ENCODE measurements around the gene ATAD3B. TPM values are rescaled to one million over a fixed set of nuclear protein-coding genes. Genes with fewer than 3 reads are reported as not detected.
A peak's percentile ranks its signal among the peaks of the same experiment; 100 is the strongest.
"Not testable (repeated sequence)": the region's sequence is repeated elsewhere in the genome, so short reads cannot be mapped to it uniquely, and the experiment has no call there.

Gene ATAD3B
- total RNA-seq, 1 experiment from 2014 or later, result 63.6 TPM

DNA sequence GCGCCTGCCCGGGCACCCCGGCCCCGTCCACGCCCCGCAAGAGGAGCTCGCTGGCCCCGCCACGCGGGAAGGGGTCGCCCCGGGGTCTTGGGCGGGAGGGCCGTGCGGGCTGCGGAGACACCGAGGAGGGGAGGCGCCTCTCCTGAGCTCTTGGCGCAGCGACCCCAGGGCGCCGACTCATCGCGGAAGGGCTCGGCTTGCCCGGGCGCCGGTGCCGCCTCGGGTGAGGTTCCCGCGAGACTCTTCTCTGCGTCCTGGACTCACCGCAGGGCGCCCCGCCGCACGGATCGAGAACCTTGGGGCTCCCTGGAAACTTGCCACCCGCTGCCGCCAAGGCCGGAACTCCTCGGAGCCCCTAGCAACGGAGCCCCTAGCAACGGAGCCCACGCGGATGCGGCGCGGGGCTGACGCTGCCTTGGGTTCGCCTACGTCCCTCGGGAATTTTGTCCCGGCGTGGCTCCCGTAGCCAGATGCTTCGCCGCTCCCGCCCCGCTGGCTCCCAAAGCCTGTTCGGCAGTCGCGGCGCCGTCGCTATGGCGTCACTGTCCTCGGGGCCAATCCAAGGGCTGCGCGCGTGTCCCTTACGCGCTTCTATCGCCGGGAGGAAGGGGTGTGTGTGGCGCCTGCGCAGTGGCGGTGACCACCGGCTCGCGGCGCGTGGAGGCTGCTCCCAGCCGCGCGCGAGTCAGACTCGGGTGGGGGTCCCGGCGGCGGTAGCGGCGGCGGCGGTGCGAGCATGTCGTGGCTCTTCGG, 40.1 kb downstream of the ATAD3B start, which contains the start of gene ATAD3A (continued):
- TF ChIP-seq ARID4B (CRISPR knock-in tag; IDR thresholded peaks at IDR 0.05; ENCODE audit: borderline replicate concordance), result peak; percentile 84; the same call in 1 of the 2 replicates
- peak; percentile 95 for TF ChIP-seq FOXK1 (CRISPR knock-in tag; IDR thresholded peaks at IDR 0.05)
- 0 out of 2 replicates have a peak, but pooled peaks have one; percentile 17 for TF ChIP-seq NR2C2 (CRISPR knock-in tag; IDR thresholded peaks at IDR 0.05)
- TF ChIP-seq CBFB (CRISPR knock-in tag; IDR thresholded peaks at IDR 0.05; ENCODE audit: low read depth), result 0 out of 2 replicates have a peak, but pooled peaks have one; percentile 69
- peak; percentile 58; the same call in 1 of the 2 replicates for TF ChIP-seq USF1 (CRISPR knock-in tag; IDR thresholded peaks at IDR 0.05)
- TF ChIP-seq USF2 (CRISPR knock-in tag; IDR thresholded peaks at IDR 0.05), result no peak

DNA sequence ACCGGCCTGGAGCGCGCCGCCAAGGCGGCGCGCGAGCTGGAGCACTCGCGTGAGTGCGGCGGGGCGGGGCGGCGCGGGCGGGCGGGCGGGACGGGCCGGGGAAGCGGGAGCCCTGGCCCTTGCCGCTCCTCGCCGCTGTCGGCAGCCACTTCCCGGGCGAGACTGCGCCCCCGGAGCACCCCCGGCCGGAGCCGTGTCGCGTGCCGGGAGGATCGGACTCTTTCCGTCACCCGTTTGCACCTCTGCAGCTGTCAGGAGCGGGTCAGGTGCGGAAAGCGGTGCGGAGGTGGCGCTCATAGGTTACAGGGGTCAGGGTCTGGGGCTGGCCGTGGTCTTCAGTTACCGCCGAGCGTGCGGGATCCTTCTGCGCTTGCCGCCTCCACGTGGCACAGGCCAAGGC, 40.9 kb downstream of the ATAD3B start:
- POLR2A ChIA-PET; CTCF ChIA-PET; H3K27ac Mint-ChIP-seq; H3K27me3 Mint-ChIP-seq (ENCODE audit: low read depth); DNase-seq (ENCODE audit: low spot score); H3K4me1 Mint-ChIP-seq; H3K9me3 Mint-ChIP-seq; H3K36me3 Mint-ChIP-seq: not testable (repeated sequence)
- H3K4me3 Mint-ChIP-seq, result peak overlapping the region; percentile 71
- ATAC-seq, result peak; percentile 8

DNA sequence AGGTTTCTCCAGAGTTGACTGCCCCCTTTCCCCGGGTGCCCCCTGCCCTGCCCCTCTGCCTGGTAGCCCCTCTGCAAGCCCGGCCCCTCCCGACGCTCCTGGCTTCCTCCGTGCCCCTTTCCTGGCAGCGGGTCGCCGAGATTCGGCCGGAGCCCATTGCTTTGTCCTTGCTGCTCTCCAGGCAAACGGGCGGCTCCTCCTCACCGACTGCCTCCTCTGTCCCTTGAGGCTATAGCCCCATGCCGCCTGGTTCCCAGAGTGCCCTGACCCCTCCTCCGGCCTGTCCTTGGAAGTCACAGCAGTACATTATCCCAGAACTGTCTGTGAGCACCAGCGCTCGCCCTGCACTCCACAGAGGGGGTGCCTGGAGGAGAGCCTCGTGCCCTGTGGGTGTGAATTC, 42.1 kb downstream of the ATAD3B start:
- ATAC-seq; H3K4me1 Mint-ChIP-seq; POLR2A ChIA-PET; CTCF ChIA-PET; H3K9me3 Mint-ChIP-seq; DNase-seq (ENCODE audit: low spot score); H3K27me3 Mint-ChIP-seq (ENCODE audit: low read depth); H3K27ac Mint-ChIP-seq: not testable (repeated sequence)
- H3K36me3 Mint-ChIP-seq, result peaks cover 11% of the 10 kb centered on the region
- peak overlapping the region; percentile 60 for H3K4me3 Mint-ChIP-seq

DNA sequence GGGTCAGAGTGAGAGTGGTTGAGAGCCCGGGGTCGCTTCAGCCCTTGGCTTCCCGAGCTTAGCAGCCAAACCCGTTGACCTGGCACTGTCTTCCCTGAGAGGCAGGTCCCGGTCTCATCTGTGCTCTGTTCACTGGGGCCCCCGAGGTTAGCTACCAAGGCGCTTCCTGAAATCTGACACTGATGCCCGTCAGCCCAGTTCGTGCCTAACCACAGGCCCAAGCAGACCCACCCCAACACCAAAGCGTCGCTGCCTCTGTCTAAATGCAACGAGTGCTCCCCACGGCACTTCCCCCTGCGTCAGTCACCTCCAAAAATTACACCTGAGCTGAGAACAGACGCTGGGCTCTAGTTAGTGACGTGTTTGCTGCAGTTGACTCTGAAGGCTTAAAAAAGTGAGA, 42.8 kb downstream of the ATAD3B start:
- ATAC-seq; H3K27ac Mint-ChIP-seq; H3K4me1 Mint-ChIP-seq; H3K27me3 Mint-ChIP-seq (ENCODE audit: low read depth); H3K9me3 Mint-ChIP-seq; POLR2A ChIA-PET; H3K4me3 Mint-ChIP-seq; DNase-seq (ENCODE audit: low spot score); CTCF ChIA-PET: not testable (repeated sequence)
- H3K36me3 Mint-ChIP-seq, result peaks cover 12% of the 10 kb centered on the region

DNA sequence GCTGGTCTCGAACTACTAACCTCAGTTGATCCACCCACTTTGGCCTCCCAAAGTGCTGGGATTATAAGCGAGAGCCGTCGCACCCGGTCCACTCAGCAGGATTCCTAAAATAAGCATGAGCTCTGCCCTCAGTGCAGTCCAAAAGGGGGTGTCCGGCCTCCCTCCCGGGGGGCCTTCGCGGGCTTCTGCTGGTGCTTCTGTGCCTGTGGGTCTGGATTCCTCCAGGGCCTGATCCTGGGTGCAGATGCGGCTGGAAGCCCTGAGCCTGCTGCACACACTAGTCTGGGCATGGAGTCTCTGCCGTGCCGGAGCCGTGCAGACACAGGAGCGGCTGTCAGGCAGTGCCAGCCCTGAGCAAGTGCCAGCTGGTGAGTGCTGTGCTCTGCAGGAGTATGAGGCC, 45.4 kb downstream of the ATAD3B start:
- POLR2A ChIA-PET; H3K9me3 Mint-ChIP-seq; H3K4me3 Mint-ChIP-seq; CTCF ChIA-PET; DNase-seq (ENCODE audit: low spot score); H3K27me3 Mint-ChIP-seq (ENCODE audit: low read depth); ATAC-seq; H3K27ac Mint-ChIP-seq; H3K4me1 Mint-ChIP-seq: not testable (repeated sequence)
- H3K36me3 Mint-ChIP-seq, result peaks cover 12% of the 10 kb centered on the region

All from WTC11 (cell line).